HG03039 (cell line): ENCODE measurements around the gene SERPINB2.
A peak's percentile ranks its signal among the peaks of the same experiment; 100 is the strongest.

Experiments used
- ATAC-seq: cut with Tn5 transposase; IDR thresholded peaks from one replicate; pipeline ENCODE4 v1.9.1; 2021; ENCODE audit warnings: mild to moderate bottlenecking, moderate library complexity; ENCODE audit not compliant: unreplicated experiment

SERPINB2 gene, protein sequence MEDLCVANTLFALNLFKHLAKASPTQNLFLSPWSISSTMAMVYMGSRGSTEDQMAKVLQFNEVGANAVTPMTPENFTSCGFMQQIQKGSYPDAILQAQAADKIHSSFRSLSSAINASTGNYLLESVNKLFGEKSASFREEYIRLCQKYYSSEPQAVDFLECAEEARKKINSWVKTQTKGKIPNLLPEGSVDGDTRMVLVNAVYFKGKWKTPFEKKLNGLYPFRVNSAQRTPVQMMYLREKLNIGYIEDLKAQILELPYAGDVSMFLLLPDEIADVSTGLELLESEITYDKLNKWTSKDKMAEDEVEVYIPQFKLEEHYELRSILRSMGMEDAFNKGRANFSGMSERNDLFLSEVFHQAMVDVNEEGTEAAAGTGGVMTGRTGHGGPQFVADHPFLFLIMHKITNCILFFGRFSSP

GRCh38 chr18:63887424-63887823 is at the start of gene SERPINB2:
SERPINB2 (plus strand) TSS chr18:63887705; CDS start chr18:63891445, 3,740 bp downstream.
- no peak for ATAC-seq

DNA sequence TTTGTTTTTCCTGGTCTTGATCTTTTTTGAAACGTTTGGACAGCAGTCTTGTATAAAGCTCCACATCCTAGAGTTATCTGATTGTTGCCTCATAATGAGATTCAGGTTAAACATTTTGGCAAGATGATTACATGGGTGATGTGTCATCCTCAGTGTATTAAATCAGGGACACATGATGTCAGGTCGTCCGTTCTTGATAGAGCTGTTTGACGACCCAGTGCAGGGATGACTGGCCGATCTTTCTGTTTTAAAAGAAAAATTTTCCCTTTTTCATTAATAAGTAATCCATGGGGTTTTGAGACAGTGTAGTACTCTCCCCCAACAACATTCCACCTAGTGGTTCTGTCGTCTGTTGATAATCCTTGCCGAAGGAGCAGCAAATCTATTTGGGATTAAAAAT is 44.5 kb upstream of the SERPINB2 start:
- ATAC-seq: no peak

- ATAC-seq: no peak
Observed at GRCh38 chr18:63844254-63844653, 43.3 kb upstream of the SERPINB2 start.

GRCh38 chr18:63848159-63848558 is 39.3 kb upstream of the SERPINB2 start:
- no peak for ATAC-seq

GRCh38 chr18:63850020-63850419 is 37.5 kb upstream of the SERPINB2 start:
- ATAC-seq: peak; percentile 67

GRCh38 chr18:63850636-63851035 is 36.9 kb upstream of the SERPINB2 start:
- ATAC-seq: no peak

GRCh38 chr18:63858456-63858855 is 29.0 kb upstream of the SERPINB2 start:
- ATAC-seq: no peak

GRCh38 chr18:63859781-63860475 is 27.6 kb upstream of the SERPINB2 start:
- no peak for ATAC-seq

- ATAC-seq: no peak
Observed at GRCh38 chr18:63860531-63860930, 27.0 kb upstream of the SERPINB2 start.

- ATAC-seq: no peak
Observed at GRCh38 chr18:63867368-63868125, 20.0 kb upstream of the SERPINB2 start.

DNA sequence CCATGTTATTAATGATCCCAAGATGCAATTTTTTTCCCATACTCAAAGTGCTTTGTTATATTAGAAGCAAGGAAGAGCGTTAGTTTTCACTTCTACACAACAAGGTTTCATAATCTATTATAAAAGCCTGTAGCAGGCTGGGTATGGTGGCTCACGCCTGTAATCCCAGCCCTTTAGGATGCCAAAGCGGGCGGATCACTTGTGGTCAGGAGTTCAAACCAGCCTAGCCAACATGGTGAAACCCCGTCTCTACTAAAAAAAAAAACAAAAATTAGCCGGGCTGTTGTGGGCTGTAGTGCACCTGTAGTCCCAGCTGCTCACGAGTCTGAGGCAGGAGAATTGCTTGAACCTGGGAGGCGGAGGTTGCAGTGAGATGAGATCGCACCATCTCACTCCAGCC is 19.0 kb upstream of the SERPINB2 start:
- ATAC-seq: no peak

DNA sequence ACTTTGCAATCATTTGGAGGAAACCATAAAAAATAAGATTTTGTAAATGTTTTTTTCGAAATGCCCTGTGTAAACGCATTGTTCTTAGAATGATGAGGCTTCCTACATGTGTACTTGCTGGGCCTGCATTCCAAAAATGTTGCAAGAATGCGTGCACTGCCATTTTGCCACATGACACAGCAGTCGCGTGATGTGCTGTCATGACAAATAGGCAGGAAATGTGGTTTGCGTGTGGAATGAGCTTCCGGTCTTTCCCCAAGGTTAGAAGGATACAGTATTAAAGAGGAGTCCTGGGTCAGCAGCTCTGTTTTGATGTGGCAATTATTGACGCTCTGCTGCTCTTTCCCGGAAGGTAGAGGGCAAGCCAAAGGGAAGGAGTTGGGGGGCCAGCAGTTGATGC is 18.1 kb upstream of the SERPINB2 start:
- ATAC-seq: no peak

GRCh38 chr18:63869851-63870250 is 17.7 kb upstream of the SERPINB2 start:
- ATAC-seq: no peak

DNA sequence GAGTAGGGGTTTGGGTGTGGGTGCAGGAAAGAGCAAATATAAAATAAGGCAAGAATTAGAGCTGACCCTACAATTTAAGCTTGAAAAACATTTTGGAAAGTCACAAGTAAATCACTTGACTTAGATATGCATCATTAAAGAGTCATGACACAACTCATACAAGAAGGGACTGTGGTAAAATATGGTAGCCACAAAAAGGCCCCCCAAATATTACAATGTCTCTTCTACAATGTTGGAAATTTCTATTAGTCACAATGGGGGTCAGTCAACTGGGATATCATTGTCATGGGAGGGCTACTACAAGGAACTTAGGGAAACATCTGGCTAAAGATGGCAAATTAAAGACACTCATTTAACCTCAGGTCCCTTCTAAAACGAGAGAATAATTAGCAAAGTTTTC is 15.7 kb upstream of the SERPINB2 start:
- no peak for ATAC-seq

- ATAC-seq: no peak
Observed at GRCh38 chr18:63872586-63872985, 14.9 kb upstream of the SERPINB2 start.

GRCh38 chr18:63878343-63878742 is 9.2 kb upstream of the SERPINB2 start:
- ATAC-seq: no peak

- no peak for ATAC-seq
Observed at GRCh38 chr18:63878925-63879324, 8.6 kb upstream of the SERPINB2 start.

- ATAC-seq: no peak
Observed at GRCh38 chr18:63879709-63880108, 7.8 kb upstream of the SERPINB2 start.

GRCh38 chr18:63881851-63882250 is 5.7 kb upstream of the SERPINB2 start:
- no peak for ATAC-seq

DNA sequence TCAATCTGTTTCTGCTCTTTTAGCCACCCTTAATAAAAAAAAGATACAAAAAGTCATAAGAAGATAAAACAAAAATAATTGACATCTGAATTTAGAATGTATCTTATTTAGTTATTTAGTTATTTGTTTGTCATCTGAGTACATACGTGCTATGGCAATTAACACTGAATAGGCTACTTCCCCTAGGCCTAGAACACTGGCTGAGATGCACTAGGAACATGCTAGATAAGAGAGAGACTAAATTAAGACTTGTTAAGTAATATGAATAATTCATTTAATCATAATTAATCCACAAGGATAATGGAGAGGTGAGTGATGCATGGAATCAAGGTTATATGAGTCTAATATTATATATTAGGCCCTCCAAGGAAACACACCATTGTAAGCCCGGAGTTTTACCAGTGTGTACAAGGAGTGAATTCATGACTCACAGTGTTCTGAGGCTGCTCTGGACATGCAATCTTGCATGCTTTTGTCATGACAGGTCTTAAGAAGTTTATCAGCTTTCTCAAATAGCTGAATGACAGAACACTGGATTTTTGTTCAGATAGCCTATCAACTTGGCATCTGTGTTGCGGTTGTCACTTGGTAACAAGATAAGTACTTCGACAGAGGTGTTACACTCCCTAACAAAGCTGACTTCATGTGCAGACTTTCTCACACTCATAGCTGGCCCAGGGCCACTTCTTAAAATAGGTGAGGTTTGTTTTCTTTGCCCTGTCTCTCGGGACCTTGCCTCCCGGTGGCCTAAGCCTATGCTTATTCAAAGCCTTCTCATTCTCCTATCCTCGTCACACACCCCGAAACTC is 5.0 kb upstream of the SERPINB2 start:
- ATAC-seq: no peak

DNA sequence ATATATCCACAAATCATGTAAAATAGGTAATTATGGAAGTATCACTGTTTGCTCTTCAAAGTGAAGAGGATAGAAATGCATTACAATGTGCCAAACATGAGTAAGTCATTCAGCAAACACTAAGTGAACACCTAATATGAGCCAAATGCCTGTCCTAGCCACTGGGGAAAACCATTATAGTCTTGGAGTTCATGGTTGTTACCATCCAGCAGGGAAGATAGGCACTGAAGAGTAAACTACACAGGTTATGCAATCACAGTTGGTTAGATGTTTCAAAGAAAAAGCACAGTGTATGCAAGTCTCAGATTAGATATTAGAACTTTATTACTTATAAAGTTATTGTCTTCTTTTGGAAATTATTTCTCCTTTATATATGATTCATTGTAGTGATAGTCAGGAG is 3.9 kb upstream of the SERPINB2 start:
- no peak for ATAC-seq
